OCI-M2 (cell line): ENCODE data around the gene PCDH15.
"Not testable (repeated sequence)": the region's sequence is repeated elsewhere in the genome, so short reads cannot be mapped to it uniquely, and the experiment has no call there.

Experiments
- DNase-seq: peaks from one replicate; lab custom pipeline; 2025; ENCODE audit not compliant: unreplicated experiment; lab: John Stamatoyannopoulos, UW

PCDH15 gene

GRCh38 chr10:54402576-54402975 lies 398.5 kb downstream of the PCDH15 start:
- no peak for DNase-seq

GRCh38 chr10:54396031-54396430 lies 405.0 kb downstream of the PCDH15 start:
- DNase-seq = no peak

- not testable (repeated sequence) for DNase-seq
These were observed 406.4 kb downstream of the PCDH15 start for GRCh38 chr10:54394598-54394997.

- DNase-seq = no peak
These were observed 428.9 kb downstream of the PCDH15 start for GRCh38 chr10:54372179-54372578.

- DNase-seq = no peak
These were observed 432.0 kb downstream of the PCDH15 start for GRCh38 chr10:54368984-54369383.

- no peak for DNase-seq
These were observed 437.6 kb downstream of the PCDH15 start for GRCh38 chr10:54363390-54363789.

GRCh38 chr10:54342058-54342457 lies 459.0 kb downstream of the PCDH15 start:
- no peak for DNase-seq

GRCh38 chr10:54335296-54335695 lies 465.7 kb downstream of the PCDH15 start:
- DNase-seq = no peak

GRCh38 chr10:54319341-54319740 lies 481.7 kb downstream of the PCDH15 start:
- no peak for DNase-seq

GRCh38 chr10:54318470-54318869 lies 482.6 kb downstream of the PCDH15 start:
- no peak for DNase-seq

GRCh38 chr10:54314430-54314829 lies 486.6 kb downstream of the PCDH15 start:
- DNase-seq = no peak

GRCh38 chr10:54284526-54285193 lies 516.4 kb downstream of the PCDH15 start:
- no peak for DNase-seq

- DNase-seq = no peak
These were observed 519.0 kb downstream of the PCDH15 start for GRCh38 chr10:54282012-54282411.

- no peak for DNase-seq
These were observed 534.6 kb downstream of the PCDH15 start for GRCh38 chr10:54266395-54266794.

GRCh38 chr10:54262726-54263125 lies 538.3 kb downstream of the PCDH15 start:
- DNase-seq = no peak

- DNase-seq = no peak
These were observed 541.9 kb downstream of the PCDH15 start for GRCh38 chr10:54259104-54259503.

GRCh38 chr10:54234832-54235231 lies 566.2 kb downstream of the PCDH15 start:
- no peak for DNase-seq

GRCh38 chr10:54203401-54203800 lies 597.6 kb downstream of the PCDH15 start:
- DNase-seq = no peak

GRCh38 chr10:54198051-54198450 lies 603.0 kb downstream of the PCDH15 start:
- DNase-seq = no peak

- DNase-seq = no peak
These were observed 606.2 kb downstream of the PCDH15 start for GRCh38 chr10:54194806-54195205.

GRCh38 chr10:54159924-54160323 lies 641.1 kb downstream of the PCDH15 start:
- no peak for DNase-seq

- no peak for DNase-seq
These were observed 652.5 kb downstream of the PCDH15 start for GRCh38 chr10:54148508-54148907.

GRCh38 chr10:54139819-54140428 lies 661.1 kb downstream of the PCDH15 start:
- DNase-seq = no peak
